HFF-Myc (cell line): ENCODE results near the gene MROH9.
"Not testable (repeated sequence)": the region's sequence is repeated elsewhere in the genome, so short reads cannot be mapped to it uniquely, and the experiment has no call there.

Experiments
- DNase-seq: peaks from one replicate; pipeline ENCODE4 v3.0.0-alpha.2; 2011; ENCODE audit warnings: low read depth; ENCODE audit errors: extremely low read depth
- H3K4me3 ChIP-seq: replicated peaks from 2 replicates; pipeline ENCODE4 v1.5.1; 2011; ENCODE audit warnings: low read depth, mild to moderate bottlenecking, control low read depth, low read length
- CTCF ChIP-seq: IDR thresholded peaks from 2 replicates; pipeline ENCODE4 v1.5.1; 2012; ENCODE audit warnings: mild to moderate bottlenecking, low read depth, low read length, control low read depth; ENCODE audit errors: missing control alignments

The MROH9 gene

GRCh38 chr1:170908942-170909341 lies 26.4 kb upstream of the MROH9 start:
- no peak for DNase-seq
- TF ChIP-seq CTCF: no peak
- H3K4me3 ChIP-seq: no peak overlapping the region

GRCh38 chr1:170910273-170910672 lies 25.1 kb upstream of the MROH9 start:
- H3K4me3 ChIP-seq: no peak overlapping the region
- peak; percentile 30 for DNase-seq
- TF ChIP-seq CTCF: no peak

- H3K4me3 ChIP-seq: no peak overlapping the region
- no peak for DNase-seq
- no peak for TF ChIP-seq CTCF
Measured at GRCh38 chr1:170917373-170917772, 18.0 kb upstream of the MROH9 start.

GRCh38 chr1:170924656-170925055 lies 10.7 kb upstream of the MROH9 start:
- H3K4me3 ChIP-seq, DNase-seq: not testable (repeated sequence)

GRCh38 chr1:170927955-170928840 lies 7.1 kb upstream of the MROH9 start:
- H3K4me3 ChIP-seq: no peak overlapping the region
- no peak for DNase-seq

GRCh38 chr1:170929412-170929834 lies 5.9 kb upstream of the MROH9 start:
- no peak overlapping the region for H3K4me3 ChIP-seq
- DNase-seq: no peak
- no peak for TF ChIP-seq CTCF

More at GRCh38 chr1:170927955-170928840, 7.1 kb upstream of the MROH9 start:
- TF ChIP-seq CTCF: no peak

- peak; percentile 65 for TF ChIP-seq CTCF
- H3K4me3 ChIP-seq: no peak overlapping the region
- peak; percentile 33 for DNase-seq
Measured at GRCh38 chr1:170929835-170930554, 5.3 kb upstream of the MROH9 start.
